BJ (cell line): ENCODE results near the gene MTF1. TPM values are rescaled to one million over a fixed set of nuclear protein-coding genes. Genes with fewer than 3 reads are reported as not detected.
"Not testable (repeated sequence)": the region's sequence is repeated elsewhere in the genome, so short reads cannot be mapped to it uniquely, and the experiment has no call there.

ENCODE experiments used
- CTCF ChIA-PET: fragments of 350-600 bp; formaldehyde crosslinking; extraction: SDS; loops from one replicate; lab custom pipeline; 2021; ENCODE audit warnings: antibody characterized with exemption, inconsistent platforms; lab: Yijun Ruan, JAX
- POLR2A ChIA-PET: fragments of 300-600 bp; sonication (Branson Sonifier 250); formaldehyde crosslinking; extraction: SDS; loops from one replicate; lab custom pipeline; 2021; ENCODE audit warnings: antibody characterized with exemption; lab: Charles Lee
- DNase-seq: peaks from one replicate; pipeline ENCODE4 v3.0.0-alpha.2; 2011; ENCODE audit warnings: low read depth
- H3K27me3 ChIP-seq: 2 replicates; pipeline ENCODE4 v1.6.0; 2011; ENCODE audit warnings: low read length; ENCODE audit not compliant: control insufficient read depth, insufficient read depth
- H3K36me3 ChIP-seq: 2 replicates; pipeline ENCODE4 v1.5.1; 2011; ENCODE audit warnings: low read length; ENCODE audit not compliant: control insufficient read depth, insufficient read depth
- H3K4me3 ChIP-seq: 2 replicates; pipeline ENCODE4 v1.5.1; 2011; ENCODE audit warnings: low read depth, mild to moderate bottlenecking, control low read depth, low read length
- CTCF ChIP-seq: IDR thresholded peaks from 2 replicates; pipeline ENCODE4 v1.5.1; 2011; ENCODE audit warnings: low read depth, mild to moderate bottlenecking, control low read depth, inconsistent platforms, low read length, moderate library complexity; ENCODE audit not compliant: insufficient read depth
- polyA plus RNA-seq: library from polyadenylated mRNA; depleted of rRNA; stranded (reverse); fragments of >200 nt; gene quantifications from 2 replicates; pipeline ENCODE4 v1.2.3, GENCODE V29; 2011

Gene MTF1
- polyA plus RNA-seq, 1 experiment = 6.9 TPM

GRCh38 chr1:37792943-37793686 lies 66.3 kb downstream of the MTF1 start:
- Histone ChIP-seq H3K4me3 (peak overlapping the region; percentile 50), H3K36me3 (no peaks in the 10 kb centered on the region), H3K27me3 (peaks cover 12% of the 10 kb centered on the region)
- no peak for DNase-seq
- ChIA-PET CTCF (no interaction called here), POLR2A (no interaction called here)
- no peak for TF ChIP-seq CTCF

DNA sequence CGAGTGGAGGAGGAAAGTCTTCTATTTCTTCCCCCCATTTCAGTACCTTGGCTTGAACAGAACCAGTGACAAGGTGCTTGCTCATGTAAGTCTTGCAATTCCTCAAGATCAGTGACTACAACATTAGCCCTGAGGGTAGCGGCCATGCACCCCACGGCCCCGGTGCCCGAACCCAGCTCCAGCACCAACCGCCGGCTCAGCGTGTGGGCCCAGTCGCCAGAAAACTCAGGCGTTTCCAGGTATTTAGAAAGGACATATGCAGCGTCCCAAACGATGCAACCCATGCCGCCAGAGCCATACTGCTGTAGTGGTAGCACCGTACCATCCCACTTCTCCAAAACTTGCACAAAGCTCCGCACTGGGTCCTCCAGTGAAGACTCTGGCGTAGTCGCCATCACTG lies 76.9 kb downstream of the MTF1 start:
- Histone ChIP-seq H3K27me3 (peaks cover 3% of the 10 kb centered on the region), H3K36me3 (no peaks in the 10 kb centered on the region), H3K4me3 (no peak overlapping the region)
- TF ChIP-seq CTCF = no peak
- no peak for DNase-seq
- CTCF ChIA-PET = no interaction called here
- POLR2A ChIA-PET = no interaction called here

GRCh38 chr1:37778654-37779053 lies 80.7 kb downstream of the MTF1 start:
- CTCF ChIA-PET = interaction anchor here (0.6 kb wide), 1 partner anchor 12 kb away, joined by 3 read pairs; no protein-coding TSS in a partner anchor
- H3K27me3 ChIP-seq = peaks cover 4% of the 10 kb centered on the region
- no peak overlapping the region for H3K4me3 ChIP-seq
- DNase-seq = no peak
- TF ChIP-seq CTCF = no peak
- POLR2A ChIA-PET = no interaction called here
- H3K36me3 ChIP-seq = no peaks in the 10 kb centered on the region

DNA sequence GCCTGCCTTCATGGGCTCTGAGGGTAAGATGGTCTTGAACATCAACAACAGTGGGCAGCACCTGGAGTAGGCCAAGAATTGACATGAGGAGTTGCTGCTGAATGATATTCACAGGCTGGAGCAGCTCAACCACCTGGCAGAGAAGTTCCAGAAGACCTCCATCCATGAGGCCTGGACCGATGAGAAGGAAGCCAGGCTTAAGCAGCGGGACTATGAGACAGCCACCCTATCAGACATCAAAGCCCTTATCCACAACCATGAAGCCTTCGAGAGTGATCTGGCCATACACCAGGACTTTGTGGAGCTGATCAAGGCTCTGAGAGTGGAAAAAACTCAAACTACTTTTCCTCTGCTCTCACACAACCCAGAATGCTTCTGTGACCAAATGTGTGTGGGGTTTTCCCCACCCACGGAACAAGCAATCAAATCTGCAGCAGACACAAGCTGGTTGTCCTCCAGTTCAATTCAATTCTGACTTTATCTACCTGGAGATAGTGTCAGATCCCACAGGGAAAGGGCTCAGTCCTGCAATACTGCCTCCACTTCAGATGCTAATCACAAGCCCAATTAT lies 82.4 kb downstream of the MTF1 start:
- Histone ChIP-seq H3K36me3 (no peaks in the 10 kb centered on the region), H3K27me3 (peaks cover 4% of the 10 kb centered on the region), H3K4me3 (no peak overlapping the region)
- ChIA-PET CTCF (no interaction called here), POLR2A (no interaction called here)
- no peak for DNase-seq
- no peak for TF ChIP-seq CTCF

DNA sequence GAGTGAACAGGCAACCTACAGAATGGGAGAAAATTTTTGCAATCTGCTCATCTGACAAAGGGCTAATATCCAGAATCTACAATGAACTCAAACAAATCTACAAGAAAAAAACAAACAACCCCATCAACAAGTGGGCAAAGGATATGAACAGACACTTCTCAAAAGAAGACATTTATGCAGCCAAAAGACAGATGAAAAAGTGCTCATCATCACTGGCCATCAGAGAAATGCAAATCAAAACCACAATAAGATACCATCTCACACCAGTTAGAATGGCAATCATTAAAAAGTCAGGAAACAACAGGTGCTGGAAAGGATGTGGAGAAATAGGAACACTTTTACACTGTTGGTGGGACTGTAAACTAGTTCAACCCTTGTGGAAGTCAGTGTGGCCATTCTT lies 88.0 kb downstream of the MTF1 start:
- H3K27me3 ChIP-seq, H3K36me3 ChIP-seq, POLR2A ChIA-PET, DNase-seq, H3K4me3 ChIP-seq, CTCF ChIA-PET: not testable (repeated sequence)
